ENCODE results near the gene RPL5.

The RPL5 gene

GRCh38 chr1:92820024-92820423 is 11.8 kb upstream of the RPL5 start:
- no peak for DNase-seq (ENCODE audit: low spot score)

GRCh38 chr1:92820551-92820950 is 11.3 kb upstream of the RPL5 start:
- no peak for DNase-seq (ENCODE audit: low spot score)

GRCh38 chr1:92822879-92823278 is 9.0 kb upstream of the RPL5 start:
- peak; percentile 60 for DNase-seq (ENCODE audit: low spot score)

DNA sequence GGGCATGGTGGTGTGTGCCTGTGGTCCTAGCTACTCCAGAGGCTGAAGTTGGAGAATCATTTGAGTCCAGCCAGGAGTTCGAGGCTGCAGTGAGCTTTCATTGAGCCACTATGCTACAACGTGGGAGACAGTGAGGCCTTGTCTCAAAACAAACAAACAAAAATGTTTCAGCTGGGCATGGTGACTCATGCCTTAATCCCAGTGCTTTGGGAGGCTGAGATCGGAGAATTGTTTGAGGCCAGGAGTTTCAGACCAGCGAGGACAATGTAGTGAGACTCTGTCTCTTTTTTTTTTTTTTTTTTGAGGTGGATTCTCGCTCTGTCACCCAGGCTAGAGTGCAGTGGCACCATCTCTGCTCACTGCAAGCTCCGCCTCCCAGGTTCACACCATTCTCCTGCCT is 5.0 kb upstream of the RPL5 start:
- DNase-seq (ENCODE audit: low spot score) = no peak

DNA sequence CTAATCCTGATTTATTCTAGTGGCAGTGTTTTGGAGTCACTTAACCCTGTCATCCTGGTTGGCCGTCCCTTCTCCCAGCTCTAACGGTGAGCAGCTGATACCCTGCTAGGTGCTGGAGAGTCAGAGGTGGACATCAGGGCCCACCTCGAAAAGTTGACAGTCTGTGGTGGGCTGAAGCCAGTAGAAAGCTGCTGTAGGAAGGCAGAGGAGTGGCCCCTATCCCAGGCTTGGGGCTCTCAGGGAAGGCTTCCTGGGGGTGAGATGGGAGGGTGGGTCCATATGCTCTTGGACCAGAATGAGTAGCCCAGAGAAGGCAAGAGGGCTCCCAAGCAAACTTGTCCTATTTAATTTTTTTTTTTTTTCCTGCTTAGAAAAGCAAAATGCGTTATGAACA is 475 bp upstream of the RPL5 start:
- no peak for DNase-seq (ENCODE audit: low spot score)

DNA sequence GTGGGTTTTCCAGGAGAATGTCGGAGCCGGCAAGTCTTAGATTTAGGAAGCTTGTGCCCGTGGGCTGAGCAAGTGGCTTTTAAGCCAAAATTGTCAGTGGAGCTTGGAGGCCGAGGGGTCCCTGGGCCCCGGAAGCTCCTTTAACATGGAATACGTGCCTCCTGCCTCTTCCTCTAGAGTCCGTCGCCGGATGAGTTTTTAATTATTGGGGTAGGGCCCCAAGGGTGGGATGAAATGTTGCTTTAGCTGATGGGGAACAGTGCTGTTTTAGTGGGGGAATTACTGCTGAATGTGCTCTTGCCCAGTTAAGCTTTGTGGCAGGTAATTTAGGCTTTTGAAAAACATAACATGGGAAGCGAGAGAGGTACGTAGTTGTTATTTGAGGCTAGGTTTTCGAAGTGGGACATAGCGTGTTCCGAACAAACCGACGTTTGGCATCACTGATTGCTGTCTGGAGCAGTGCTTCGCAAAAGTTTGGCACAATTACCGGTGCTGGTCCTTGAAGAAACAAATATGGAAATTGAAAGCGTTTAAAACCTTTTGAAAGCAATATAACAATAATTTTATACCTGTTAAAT is 786 bp downstream of the RPL5 start:
- DNase-seq (ENCODE audit: low spot score) = no peak

GRCh38 chr1:92833840-92834239 is 2.0 kb downstream of the RPL5 start:
- DNase-seq (ENCODE audit: low spot score) = no peak

GRCh38 chr1:92834617-92835016 is 2.8 kb downstream of the RPL5 start:
- DNase-seq (ENCODE audit: low spot score) = no peak

GRCh38 chr1:92837062-92837461 is 5.2 kb downstream of the RPL5 start:
- DNase-seq (ENCODE audit: low spot score) = no peak

- no peak for DNase-seq (ENCODE audit: low spot score)
These were observed 6.7 kb downstream of the RPL5 start for GRCh38 chr1:92838519-92838918.

DNA sequence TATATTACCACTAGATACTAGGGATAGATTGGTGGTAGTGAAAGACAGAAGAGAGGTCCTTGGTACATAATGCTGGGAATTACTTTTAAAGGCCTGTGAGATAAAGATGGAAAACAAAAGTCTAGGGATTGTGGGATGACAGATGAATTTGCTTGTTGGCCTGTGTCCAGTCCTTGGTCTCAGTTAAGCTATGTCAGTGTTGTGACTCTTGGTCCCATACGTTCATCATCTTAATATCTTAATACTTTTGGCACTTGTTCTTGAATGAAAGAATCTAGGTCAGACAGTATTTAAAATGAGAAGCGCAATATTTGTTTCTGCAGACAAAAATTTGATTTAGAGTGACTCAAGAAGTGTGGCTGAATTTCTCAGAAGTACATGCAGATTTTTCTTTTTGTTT is 7.6 kb downstream of the RPL5 start:
- DNase-seq (ENCODE audit: low spot score) = no peak

DNA sequence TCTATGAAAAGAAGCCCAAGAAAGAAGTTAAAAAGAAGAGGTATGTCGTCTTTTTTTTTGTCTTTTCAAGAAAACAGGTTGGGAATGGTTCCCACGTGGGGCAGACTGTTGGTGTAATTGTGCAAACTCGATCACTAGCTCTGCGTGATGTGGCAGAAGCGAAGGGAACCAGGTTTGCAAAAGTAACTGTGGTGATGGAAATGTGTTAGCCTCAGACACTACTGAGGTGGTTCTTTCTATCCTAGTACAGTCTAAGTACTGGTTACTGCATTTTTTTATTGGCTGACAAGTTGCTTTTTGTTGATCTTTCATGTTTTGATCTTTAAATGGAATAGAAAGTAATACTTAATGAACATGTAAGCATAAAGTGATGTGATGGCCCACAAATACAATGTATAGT is 8.8 kb downstream of the RPL5 start:
- no peak for DNase-seq (ENCODE audit: low spot score)

DNA sequence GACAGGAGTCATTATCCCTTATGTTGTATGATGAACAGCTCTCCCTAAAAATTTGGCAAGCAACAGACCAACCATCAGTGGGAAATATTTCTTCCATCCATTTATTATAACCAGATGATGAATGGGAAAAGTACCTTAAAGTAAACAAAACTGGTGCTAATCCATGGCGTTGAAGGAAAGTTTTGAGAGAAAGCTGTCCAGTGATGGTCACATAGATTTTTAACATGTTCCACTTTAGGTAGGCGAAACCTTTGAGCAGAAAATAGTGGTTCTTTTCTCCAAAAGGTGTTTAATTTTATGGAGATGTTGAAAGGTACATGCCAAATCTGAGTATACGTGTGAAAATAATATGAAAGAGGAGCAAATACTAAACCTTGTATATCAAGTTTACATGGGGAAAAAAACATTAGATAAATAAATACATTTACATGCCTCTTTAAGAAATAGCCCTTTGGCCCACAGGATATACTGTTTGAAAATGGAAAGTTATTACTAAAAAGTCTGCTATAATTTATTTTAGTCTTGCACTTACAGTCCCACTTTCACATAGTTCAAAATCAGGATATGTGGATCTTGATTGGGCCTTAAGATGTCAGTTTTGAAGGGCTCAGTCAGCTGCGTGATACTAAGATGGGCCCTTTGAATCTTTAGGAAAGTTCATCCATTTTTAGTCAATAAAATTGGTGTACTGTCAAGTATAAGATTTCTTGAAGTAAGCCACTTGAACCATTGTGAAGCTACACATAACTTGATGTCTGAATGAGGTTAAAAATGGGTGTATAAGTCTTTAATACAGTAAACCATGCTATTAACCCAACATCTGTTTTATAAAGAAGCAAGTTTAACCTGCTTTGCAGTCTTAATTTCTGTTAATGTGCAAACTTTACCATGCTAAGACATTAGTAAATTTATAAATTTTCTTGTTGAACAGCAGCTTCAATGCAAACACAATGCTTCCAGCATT is 10.5 kb downstream of the RPL5 start:
- DNase-seq (ENCODE audit: low spot score) = no peak

DNA sequence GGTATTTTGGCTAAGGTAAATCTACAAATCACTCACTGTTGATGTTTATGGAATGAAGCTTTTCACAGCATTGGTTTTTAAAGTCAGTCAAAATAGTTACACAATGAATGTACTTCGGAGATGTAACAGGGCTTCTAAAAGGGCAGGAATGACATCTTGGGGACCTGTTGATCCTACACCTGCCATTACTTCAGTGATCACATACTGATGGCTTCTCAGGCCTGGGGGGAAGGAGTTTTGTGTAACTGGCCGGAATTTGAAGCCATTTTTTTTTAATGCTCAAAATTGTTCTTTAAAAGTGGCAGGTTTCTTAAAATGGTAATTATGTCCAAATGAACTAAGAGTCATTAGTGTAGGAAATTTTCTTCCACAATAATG is 11.2 kb downstream of the RPL5 start:
- DNase-seq (ENCODE audit: low spot score) = no peak

DNA sequence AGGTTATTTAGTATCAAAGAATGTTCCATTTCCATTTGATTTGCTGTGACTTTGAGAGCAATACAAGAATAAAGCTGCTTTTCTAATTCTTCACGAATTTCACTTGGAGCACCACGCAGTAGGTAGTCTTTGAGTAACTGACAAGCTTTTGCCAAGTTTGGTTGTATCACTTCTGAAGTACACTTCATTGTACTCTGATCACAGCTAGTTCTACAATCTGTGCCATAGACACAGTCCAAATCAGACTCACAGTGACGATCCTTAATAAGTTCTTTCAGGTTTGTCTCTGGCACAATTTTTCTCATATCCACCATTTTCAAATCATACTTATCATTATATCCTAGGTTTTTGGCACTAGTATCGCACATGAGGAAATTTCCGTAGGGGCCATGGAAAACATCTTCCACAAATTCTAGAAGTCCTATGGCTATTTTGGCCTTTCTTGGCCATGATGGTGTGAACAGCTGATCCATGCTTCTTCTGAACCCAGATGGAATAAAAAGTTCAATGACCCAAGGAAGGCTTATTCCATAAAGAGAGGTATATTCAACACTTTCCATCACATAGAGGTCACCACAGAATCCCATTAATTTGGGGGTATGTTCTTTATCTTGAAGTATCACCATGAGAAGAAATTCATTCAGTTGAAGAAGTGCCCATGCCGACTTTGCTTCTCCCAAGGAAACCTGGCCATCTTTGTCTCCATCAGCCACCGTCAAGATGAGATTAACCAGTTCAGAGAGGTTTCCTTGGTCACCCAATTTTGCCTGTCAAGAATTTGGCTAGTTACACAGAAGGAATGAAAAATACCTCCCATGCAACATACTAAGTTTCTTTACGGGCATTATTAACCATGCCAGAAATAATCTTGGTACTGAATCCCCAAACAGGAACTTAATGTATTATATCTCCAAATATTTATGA is 11.9 kb downstream of the RPL5 start:
- no peak for DNase-seq (ENCODE audit: low spot score)

DNA sequence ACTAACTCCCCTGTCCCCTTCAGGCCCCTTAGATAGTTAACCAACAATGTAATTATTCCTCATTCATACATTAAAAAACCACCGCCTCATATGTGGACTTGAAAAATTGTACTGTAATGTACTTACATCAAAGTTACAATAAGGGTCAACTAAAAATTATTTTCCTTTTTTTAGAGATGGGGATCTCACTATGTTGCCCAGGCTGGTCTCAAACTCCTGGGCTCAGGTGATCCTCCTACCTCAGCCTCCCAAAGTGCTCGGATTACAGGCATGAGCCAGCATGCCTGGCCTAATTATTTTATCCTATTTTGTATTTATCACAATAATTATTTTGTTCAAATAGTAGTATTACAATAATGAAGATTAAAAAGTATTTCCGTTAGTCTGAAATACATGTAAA is 12.6 kb downstream of the RPL5 start:
- no peak for DNase-seq (ENCODE audit: low spot score)

- no peak for DNase-seq (ENCODE audit: low spot score)
These were observed 14.1 kb downstream of the RPL5 start for GRCh38 chr1:92845908-92846307.

- no peak for DNase-seq (ENCODE audit: low spot score)
These were observed 16.4 kb downstream of the RPL5 start for GRCh38 chr1:92848201-92848600.

DNA sequence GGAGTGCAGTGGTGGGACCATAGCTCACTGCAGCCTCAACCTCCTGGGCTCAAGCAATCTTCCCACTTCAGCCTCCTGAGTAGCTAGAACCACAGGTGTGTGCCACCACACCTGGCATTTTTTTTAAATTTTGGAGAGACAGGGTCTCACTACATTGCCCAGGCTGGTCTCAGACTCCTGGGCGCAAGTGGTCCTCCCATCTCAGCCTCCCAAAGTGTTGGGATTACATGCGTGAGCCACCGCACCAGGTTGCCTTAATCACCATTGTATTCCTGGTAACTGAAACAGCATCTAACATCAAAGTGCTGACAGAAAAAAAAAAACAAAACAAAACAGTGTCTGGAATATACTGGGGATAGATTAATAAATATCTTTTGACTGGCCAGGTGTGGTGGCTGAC is 18.2 kb downstream of the RPL5 start:
- DNase-seq (ENCODE audit: low spot score) = no peak

GRCh38 chr1:92851729-92852128 is 19.9 kb downstream of the RPL5 start:
- no peak for DNase-seq (ENCODE audit: low spot score)

GRCh38 chr1:92853299-92853698 is 21.5 kb downstream of the RPL5 start:
- DNase-seq (ENCODE audit: low spot score) = no peak

DNA sequence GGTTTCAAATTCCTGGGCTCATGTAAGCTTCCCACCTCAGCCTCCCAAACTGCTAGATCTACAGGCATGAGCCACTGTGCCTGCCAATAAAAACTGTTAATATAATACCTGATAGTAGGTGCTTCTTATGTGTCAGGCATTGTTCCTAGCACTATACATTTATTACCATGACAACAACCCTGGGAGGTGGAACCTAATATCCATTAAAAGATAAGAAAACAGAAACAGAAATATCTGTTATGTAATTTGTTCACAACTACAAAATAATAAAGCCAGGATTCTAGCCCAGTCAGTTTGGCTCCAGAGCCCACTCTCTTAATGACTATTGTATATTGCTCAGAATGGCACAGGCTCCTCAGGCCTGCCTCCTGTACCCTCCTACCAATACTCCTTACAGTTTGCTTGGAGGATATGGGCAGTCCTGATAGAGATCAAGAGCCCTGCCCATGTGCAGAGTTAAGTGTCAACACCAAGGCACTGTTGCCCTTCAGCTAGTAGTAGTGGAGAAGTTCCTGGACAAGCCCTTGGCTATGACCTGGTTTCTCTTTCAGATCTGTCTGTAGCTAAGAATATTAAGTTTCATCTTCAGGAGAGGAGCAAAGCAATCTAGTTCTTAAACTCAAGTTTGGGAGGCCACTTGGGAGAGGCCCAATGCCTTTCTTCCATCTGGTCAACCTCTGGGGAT is 22.4 kb downstream of the RPL5 start:
- DNase-seq (ENCODE audit: low spot score) = no peak

All from hepatic stellate cell (primary cell).